Suppressor macrophage treated with lipopolysaccharide for 1 hour (primary cell): ENCODE results near the gene MAN2A2.
"Not testable (repeated sequence)": the region's sequence is repeated elsewhere in the genome, so short reads cannot be mapped to it uniquely, and the experiment has no call there.

ENCODE experiments used
- DNase-seq, 3 donors: peaks; one replicate each; pipeline ENCODE4 v3.0.0-alpha.2; 2020 to 2022

Gene MAN2A2

DNA sequence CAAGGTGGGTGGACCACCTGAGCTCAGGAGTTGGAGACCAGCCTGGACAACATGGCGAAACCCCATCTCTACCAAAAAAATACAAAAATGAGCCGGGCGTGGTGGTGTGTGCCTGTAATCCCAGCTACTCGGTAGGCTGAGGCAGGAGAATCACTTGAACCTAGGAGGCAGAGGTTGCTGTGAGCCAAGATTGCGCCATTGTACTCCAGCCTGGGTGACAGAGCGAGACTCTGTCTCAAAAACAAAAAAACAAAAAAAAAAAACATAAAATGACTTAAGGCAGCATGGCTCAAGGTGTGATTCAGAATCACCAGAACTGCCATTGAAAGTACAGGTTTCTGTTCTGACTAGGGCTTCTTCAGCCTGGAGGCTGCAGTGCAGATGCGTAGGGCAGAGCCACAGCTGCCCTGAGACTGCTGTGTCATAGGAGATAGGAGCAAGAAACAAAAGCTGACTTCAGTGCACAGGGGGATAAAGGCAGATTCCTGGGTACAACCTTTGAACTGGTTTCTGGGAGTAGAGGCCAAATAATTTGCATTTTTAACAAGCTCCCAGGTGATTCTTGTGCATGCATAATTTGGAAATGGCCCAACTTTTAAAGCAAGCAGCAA is 19.7 kb downstream of the MAN2A2 start:
- not testable (repeated sequence) for DNase-seq

DNA sequence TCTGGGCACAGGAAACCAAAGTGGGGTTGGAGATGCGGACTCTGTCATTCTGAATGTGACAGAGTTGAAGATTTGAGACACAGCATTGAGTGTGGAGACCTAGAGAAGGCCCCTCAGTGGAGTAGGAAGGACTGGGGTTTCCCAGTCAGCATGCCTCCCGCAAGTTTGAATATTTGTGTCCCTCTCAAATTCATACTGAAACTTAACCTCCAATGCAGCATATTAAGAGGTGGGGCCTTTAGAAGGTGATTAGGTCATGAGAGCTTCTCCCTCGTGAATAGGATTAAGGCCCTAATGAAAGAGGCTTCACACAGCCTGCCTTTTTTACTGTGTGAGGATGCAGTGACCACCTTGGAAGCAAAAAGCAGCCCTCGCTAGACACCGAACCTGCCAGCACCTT is 21.3 kb downstream of the MAN2A2 start:
- no peak for DNase-seq

DNA sequence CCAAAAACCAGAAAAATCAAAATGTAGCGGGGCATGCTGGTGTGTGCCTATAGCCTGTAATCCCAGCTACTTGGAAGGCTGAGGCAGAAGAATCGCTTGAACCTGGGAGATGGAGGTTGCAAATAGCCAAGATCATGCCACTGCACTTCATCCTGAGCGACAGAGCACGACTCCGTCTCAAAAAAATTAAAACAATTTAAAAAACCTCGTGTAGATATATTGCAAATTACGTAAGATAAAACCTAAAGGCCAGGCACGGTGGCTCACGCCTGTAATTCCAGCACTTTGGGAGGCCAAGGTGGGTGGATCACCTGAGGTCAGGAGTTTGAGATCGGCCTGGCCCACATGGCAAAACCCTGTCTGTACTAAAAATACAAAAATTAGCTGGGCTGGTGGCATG is 23.7 kb downstream of the MAN2A2 start:
- not testable (repeated sequence) for DNase-seq

DNA sequence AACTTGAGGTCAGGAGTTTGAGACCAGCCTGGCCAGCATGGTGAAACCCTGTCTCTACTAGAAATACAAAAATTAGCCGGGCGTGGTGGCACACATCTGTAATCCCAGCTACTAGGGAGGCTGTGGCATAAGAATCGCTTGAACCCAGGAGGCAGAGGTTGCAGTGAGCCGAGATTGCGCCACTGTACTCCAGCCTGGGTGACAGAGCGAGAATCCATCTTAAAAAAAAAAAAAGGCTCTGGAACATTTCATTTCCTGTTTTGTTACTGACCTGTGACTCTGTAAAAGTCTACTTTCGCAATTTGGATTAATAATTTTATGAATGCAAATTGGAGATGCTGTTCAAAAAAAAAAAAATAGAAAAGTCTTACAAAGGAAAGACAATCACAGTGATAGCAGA is 25.0 kb downstream of the MAN2A2 start:
- DNase-seq, result peak in 2 of 3 donors; percentile 59 to 71

DNA sequence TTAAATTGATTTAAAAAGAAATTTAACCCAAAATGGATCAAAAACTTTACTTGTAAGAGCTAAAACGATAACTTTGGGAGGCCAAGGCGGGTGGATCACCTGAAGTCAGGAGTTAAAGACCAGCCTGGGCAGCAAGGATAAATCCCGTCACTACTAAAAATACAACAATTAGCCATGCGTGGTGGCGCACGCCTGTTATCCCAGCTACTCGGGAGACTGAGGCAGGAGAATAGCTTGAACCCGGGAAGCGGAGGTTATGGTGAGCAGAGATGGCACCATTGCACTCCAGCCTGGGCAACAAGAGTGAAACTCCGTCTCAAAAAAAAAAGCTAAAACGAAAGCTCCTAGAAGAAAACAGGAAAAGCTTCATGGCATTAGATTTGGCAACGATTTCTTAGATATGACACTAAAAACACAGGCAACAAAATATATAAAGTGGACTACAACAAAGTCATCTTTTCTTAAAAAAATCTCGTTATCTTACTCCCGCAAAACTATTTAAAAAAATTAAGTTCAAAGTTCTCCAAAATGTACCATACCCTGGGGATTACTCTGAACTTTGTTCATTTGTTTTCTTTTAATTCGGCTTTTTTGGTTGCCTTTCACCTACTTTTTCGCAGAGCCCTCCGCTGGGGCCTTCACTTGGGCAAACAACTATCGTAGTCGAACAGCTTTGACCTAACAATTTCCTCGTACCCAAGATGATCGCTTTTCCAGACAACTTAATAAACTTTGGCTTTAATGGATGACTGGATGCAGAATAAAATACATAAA is 26.3 kb downstream of the MAN2A2 start:
- peak; percentile 33 to 49 (median 34) for DNase-seq

DNA sequence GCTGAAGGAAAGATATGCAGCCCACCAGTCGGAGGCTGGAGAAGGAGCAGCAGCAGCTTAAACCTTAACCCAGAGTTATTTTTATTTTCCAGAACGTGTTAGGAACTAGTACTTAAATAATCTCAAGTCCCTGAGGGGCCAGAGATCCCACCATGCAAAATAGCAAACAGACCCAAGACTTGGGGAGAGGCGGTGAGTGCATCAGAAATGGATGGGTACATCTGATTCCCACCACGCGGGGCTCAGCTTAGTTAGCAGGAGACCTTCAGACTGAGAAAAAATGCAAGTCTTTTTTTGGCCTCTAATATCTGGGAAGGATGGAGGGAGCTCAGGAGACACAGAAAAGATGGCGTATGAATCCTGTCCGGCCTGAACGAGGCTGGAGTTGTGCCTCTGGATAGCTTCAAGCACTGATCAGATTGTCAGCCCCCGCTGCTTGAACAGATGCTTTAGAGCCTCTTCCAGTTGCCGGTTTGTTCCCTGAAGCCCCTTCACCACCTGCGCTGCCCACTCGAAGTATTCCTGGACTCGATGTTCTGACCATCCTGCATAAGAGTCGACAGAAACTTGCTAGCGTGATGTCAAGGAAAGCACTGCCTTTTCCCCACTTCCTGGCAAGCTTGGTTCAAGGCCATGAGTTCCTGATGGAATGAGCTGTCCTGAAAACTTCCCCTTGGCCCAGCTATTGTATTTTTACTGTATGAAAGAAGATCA is 27.9 kb downstream of the MAN2A2 start:
- peak; percentile 28 to 75 (median 61) for DNase-seq

DNA sequence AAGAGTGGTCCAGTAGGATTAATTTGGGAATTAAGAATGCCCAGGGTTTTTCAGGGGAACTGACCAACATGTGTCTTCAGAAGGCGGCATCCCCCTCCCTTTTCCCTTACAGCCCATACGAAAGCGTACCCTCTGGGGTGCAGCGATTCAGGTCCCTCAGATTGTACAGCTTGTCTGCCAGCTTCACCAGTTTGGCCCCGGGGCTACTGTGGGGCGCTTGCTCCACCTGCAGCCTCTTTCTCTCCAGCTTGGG is 28.4 kb downstream of the MAN2A2 start:
- DNase-seq, result no peak

DNA sequence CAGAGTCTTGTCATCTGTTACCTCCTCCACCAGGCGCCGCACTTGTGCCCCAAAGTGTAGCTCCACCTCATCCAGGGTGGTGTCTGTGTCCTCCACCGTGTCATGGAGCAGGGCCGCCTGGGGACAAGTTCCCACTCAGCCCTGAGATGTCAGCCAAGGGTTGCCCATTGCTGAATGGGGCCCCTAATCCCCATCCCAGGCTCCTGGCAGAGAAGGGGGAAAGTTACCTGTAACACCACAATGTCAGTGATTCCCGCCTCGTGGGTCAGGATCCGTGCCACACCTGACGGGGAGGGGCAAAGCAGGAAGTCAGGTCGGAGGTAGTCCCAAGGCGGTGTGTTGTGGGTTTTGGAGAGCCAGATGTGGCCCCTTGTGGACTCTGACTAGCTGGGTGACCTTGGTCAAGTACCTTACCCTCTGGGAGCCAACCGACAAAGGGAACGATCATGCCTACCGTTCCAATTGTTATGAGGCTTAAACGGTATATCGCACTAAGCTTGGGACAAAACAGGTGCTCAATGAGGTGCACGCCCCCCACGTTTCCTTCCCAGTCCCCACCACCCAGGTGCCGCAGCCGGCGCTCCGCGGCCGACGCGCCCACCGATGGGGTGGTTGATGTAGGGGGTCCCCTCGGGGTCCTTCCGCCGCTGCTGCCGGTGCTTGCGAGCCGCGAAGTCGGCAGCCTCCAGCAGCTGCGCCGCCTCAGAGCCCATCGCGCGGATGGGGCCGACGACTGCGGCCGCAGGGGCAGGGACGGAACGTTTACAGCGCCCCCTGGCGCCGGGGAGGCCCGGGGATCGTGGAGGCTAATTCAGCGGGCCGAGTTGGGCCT is 28.9 kb downstream of the MAN2A2 start, which contains the start of gene HDDC3:
Gene HDDC3 (minus strand): TSS at position 722 of the 832 bp plus-strand sequence. CDS start 9 bp downstream, at position 713.
- peak; percentile 93 to 97 (median 95) for DNase-seq

DNA sequence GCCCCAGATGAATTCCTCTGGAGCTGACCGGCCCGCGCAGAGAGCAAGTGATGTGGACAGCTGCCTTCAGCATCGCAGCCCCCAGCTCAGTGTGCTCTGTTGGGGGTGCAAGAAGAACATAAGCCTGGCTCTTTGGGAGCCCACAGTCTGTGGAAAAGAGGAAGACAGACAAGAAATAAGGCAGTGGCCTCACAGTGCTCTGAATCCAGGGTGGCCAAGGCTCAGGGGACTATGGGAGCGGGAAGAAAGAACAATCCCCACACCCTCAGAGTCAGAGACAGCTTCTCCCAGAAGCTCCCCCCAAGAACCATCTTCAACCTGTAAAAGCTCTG is 29.5 kb downstream of the MAN2A2 start:
- no peak for DNase-seq

DNA sequence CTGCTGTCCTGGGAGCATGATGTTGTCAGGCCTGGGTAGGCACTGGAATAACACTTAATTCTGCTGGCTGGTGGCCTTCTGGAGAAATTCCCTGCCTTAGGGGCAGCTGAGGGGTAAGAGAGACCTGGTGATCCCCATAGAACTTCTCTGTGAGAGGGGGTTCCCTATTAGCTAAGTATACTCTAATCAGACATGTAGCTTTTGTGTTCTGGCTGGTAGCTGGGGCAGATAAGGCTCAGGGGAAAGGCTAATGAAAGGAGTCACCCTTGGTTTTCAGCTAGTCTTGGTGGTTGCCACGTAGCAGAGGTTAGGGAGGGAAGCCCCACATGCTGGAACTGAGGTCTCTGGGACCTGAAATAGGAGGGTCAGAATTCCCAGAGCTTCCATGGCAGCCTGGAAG is 30.2 kb downstream of the MAN2A2 start:
- DNase-seq, result no peak

DNA sequence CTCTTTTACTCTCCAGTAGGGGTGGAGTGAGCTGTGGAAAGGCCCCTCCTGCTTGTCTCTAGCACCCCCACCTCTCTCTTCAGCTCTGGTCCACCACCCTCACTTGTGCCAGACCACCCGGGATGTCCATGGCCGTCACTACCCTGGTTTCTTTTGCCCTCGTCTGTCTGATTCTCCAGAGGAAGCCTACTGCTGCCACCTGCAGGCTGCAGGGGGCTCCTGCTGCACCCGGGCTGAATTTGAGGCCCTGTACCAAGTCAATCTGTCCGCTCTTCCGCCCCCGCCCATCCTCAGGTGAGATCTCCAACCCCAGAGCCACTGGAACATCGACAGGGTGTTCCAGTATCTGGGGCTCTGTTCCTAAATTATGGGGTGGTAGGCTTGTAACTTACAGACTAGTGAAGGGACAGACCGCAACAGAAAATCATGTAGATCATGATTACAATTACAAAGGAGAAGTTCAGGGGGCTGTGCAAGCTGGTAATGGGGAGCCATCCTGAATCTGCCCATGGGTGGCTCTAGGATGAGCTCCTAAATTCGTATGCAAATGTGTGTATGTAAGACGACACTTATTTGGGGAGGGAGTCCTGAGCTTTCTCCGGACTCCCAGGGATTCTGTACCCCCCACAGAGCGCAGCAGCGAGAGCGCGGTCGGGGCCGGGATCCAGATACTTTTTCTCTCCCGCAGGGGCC is 31.3 kb downstream of the MAN2A2 start:
- peak; percentile 86 to 91 (median 86) for DNase-seq

DNA sequence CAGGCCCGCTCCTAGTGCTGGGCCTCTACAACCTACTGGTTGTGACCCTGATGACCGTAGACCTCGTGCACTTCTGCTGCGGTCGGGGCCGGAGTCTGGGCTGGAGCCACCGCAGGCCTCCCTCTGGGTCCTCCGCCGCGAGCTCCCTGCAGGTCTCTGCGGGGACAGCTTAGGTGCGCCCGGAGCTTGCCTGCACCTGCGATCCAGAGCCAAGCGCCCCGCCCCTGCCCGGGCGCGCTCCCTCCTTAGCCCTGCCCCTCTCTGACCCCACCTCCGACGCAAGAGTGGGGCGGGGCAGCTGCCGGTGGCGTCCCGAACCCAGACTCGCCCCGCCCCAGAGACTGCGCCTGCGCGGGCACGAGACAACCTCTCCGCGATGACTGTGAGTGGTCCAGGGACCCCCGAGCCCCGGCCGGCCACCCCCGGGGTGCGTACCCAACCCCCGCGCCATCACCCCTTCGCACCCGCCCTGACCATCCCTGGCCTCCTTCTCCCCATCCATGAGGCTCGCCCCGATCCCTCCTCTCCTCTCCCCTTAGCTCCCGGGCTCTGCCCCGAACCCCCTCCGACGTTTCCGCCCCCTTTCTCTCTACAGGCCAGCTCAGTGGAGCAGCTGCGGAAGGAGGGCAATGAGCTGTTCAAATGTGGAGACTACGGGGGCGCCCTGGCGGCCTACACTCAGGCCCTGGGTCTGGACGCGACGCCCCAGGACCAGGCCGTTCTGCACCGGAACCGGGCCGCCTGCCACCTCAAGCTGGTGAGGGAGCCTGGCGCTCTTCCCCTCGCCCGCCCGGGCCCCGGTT is 32.0 kb downstream of the MAN2A2 start, which contains the start of gene UNC45A:
Gene UNC45A (plus strand): TSS at position 337 of the 803 bp plus-strand sequence. CDS start 40 bp downstream, at position 377.
- peak; percentile 88 to 96 (median 94) for DNase-seq

DNA sequence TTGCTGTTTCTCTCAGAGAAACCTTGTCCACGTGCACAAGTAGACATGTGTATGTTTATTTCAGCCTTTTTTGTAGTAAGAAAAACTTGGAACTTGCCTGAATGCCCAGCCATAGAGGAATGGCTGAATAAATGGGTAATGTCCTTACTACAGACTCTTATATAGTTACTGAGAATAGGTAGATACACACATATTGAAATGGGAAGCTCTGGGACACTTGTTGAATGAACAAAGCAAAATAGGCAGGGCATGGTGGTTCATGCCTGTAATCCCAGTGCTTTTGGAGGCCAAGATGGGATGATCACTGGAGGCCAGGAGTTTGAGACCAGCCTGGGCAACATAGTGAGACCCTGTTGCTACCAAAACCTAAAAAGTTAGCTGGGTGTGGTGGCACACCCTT is 33.7 kb downstream of the MAN2A2 start:
- DNase-seq, result no peak

DNA sequence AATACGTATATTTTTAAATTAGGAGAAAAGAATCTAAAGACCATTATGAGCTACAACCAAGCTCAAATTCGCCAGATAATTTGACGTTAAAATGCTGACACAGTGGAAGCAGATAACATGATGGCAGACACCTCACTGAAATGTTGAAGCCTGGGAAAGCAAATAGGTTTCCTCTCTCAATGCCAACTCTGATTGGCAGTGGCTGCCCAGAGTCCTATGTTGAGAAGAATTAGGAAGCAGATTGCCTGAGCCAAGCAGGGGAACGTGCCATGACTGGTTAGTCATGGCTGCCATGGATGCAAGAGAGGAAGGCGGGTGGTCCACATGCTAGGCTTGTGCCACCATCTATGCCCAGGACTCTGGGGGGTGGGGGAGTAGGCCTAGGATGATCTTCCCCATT is 35.2 kb downstream of the MAN2A2 start:
- DNase-seq, result no peak

DNA sequence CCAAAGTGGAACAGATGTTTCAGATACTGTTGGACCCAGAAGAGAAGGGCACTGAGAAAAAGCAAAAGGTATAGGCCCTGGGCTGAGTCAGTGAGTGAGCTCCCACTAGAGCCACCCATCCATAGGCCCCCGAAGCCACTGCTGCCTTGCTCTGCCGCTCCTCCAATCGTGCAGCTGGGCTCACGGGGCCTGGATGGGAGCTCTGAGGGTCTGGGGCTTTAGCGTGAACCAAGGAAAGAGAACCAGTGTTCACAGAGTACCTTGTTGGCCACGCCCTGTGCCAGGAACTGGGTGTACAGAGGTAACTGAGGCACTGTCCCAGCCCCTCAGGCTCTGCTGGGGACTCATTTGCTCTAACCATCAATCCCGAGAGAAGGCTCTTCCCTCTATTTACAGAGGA is 36.7 kb downstream of the MAN2A2 start:
- DNase-seq, result no peak

DNA sequence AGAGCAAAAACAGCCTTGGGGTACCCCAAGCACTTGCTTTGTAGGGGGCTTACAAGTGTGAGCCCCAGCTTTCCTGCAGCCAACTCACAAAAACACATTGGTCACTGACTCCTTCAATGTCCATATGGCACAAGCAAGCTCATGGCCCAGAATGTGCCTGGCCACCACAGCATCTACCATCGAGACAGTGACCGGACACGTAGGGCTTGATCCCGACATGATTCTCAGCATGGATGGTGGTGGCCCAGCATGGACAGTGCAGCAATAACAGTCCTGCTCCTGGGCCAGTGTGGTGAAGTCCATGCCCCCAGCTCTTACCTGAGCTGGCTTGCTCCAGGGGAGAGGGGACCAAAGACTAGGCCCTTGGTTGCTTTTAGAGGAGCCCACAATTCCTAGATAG is 37.9 kb downstream of the MAN2A2 start:
- DNase-seq, result no peak

DNA sequence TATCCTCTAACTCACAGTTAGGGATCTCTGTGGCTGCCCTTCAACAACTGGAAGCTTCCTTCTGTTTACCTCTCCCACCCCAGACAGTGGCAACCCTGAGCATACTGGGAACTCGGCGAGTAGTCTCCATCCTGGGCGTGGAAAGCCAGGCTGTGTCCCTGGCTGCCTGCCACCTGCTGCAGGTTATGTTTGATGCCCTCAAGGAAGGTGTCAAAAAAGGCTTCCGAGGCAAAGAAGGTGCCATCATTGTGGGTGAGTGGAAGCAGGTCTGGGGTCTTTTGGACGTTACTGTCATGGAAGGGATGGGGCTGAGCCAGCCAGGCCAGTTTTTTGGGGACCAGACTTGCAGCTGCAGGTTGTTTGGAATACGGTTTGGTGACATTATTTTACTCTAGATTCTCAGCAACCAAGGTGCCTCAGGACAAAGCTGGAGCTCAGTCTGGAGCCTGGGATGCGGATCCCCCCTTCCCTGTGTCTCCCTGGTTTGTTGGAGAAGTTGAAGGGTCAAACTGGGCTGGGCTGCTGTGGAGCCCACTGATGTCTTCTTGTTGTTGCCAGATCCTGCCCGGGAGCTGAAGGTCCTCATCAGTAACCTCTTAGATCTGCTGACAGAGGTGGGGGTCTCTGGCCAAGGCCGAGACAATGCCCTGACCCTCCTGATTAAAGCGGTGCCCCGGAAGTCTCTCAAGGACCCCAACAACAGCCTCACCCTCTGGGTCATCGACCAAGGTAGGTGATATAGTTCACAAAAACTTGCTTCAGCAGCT is 39.4 kb downstream of the MAN2A2 start:
- DNase-seq, result no peak

DNA sequence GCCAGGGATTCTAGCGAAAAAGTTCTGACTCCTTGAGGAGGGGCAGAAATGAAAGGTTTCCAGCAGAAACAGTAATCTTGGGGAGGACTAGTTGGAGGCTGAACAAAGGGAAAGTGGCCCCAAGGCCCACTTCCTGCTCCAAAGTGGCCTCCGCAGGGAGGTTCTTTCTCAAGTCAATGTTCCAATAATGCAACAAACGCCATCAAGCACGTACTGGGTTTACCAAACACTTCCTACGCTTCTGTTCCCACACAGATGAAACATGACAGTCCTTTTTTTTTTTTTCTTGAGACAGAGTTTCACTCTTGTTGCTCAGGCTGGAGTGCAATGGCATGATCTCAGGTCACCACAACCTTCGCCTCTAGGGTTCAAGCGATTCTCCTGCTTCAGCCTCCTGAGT is 42.0 kb downstream of the MAN2A2 start:
- peak in 2 of 3 donors; percentile 24 to 47 for DNase-seq

DNA sequence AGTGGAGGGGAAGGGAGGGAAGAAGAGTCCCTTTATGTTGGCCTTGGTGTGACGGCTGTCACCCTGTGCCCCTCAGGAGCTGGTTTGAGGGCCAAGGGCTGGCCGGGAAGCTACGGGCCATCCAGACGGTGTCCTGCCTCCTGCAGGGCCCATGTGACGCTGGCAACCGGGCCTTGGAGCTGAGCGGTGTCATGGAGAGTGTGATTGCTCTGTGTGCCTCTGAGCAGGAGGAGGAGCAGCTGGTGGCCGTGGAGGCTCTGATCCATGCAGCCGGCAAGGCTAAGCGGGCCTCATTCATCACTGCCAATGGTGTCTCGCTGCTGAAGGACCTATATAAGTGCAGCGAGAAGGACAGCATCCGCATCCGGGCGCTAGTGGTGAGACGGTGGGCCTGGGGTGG is 43.4 kb downstream of the MAN2A2 start:
- DNase-seq, result no peak

DNA sequence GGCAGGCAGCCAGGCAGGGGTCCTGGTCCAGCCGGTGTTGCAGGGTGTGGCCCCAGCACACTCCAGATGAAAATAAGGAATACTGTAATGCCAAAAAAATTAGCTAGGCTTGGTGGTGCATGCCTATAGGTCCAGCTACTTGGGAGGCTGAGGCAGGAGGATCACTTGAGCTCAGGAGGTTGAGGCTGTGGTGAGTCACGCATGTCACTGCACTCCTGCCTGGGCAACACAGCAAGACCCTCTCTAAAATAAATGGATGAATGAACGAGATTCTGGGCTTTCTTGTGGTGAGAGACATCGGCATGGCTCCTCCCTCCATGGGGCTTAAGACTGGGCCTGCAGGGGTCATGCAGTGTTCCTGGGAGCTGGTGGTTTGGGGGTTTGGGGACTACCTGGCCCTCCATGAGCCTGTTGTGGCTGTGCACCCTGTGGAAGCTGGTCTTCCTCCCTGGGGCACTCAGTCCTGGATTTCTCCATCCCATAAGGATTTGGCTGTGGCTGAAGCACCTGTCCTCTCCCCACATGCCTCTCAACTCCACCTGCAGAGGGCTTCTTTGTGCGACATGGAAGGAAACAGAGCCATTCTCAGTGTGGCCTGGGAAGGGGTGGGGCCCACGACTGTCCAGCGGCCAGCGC is 44.0 kb downstream of the MAN2A2 start:
- DNase-seq, result no peak
